Measurements from ENCODE around the gene EPC2. TPM values are rescaled to one million over a fixed set of nuclear protein-coding genes. Genes with fewer than 3 reads are reported as not detected.

The EPC2 gene
- total and polyA plus RNA-seq, 2 of the 8 experiments (the other 6 are each of a cell fraction or from before 2014, with no cell fraction given) = 16.1 to 25.7 TPM

GRCh38 chr2:148634749-148635148 is 9.8 kb upstream of the EPC2 start:
- no peak overlapping the region; a peak in 1 of 4 replicates for H3K4me2 ChIP-seq (ENCODE audit: insufficient read depth in 1 of 2, low read depth in 2 of 2, low read length in 2 of 2)
- H2BK12ac ChIP-seq (ENCODE audit: low read depth, low read length) = no peak overlapping the region
- H4K20me1 ChIP-seq (replicated peaks in 1 of 2; ENCODE audit: control insufficient read depth in 1 of 2, insufficient read depth in 2 of 2, low read length in 2 of 2) = no peaks in the 10 kb centered on the region
- H2BK20ac ChIP-seq (ENCODE audit: low read length) = no peak overlapping the region
- no peak for FAIRE-seq
- no peaks in the 10 kb centered on the region for H3K23me2 ChIP-seq (ENCODE audit: low read depth, low read length)
- H2BK15ac ChIP-seq (ENCODE audit: low read length) = no peak overlapping the region
- no peak overlapping the region for H4K8ac ChIP-seq (ENCODE audit: extremely low read depth, insufficient read depth, low read length)
- no peak overlapping the region for H3K4ac ChIP-seq (replicated peaks; ENCODE audit: insufficient read length, low read depth, low read length)
- H2AFZ ChIP-seq (ENCODE audit: low read length) = no peak overlapping the region
- no peaks in the 10 kb centered on the region for H3K79me1 ChIP-seq (ENCODE audit: low read depth, low read length)
- no peak overlapping the region for H2AK5ac ChIP-seq (ENCODE audit: low read depth, low read length)
- H4K5ac ChIP-seq (ENCODE audit: insufficient read length, low read depth, low read length) = no peak overlapping the region
- no peak overlapping the region for H4K91ac ChIP-seq (replicated peaks; ENCODE audit: insufficient read length, low read length)
- 70% methylated on average over 2 of the region's 2 CpGs; no CpG with 5 or more reads in 1 of the 2 experiments for WGBS, 2 experiments (ENCODE audit: extremely low coverage in 1 of 2, insufficient coverage in 1 of 2, insufficient read length in 1 of 2, insufficient replicate concordance in 2 of 2, low coverage in 1 of 2, low lambda C conversion rate in 2 of 2, missing lambda C conversion rate in 1 of 2)
- DNase-seq (ENCODE audit: low read depth in 1 of 2, low spot score in 2 of 2) = no peak
- no peak overlapping the region for H3K4me3 ChIP-seq (ENCODE audit: extremely low read depth in 1 of 4, insufficient read depth in 2 of 4, low read depth in 3 of 4, low read length in 4 of 4)
- ChIA-PET CTCF (ENCODE audit: partially characterized antibody) (no interaction called here), POLR2A (ENCODE audit: partially characterized antibody) (interaction anchor here (1.4 kb wide), 1 partner anchor 9 kb away, joined by 4 read pairs; no protein-coding TSS in a partner anchor)
- H3K18ac ChIP-seq (ENCODE audit: extremely low read depth, low read length) = no peak overlapping the region
- no peak overlapping the region for H3K27ac ChIP-seq (ENCODE audit: low read depth, low read length)
- H3K9ac ChIP-seq (replicated peaks in 1 of 4; ENCODE audit: extremely low read depth in 1 of 4, low read depth in 3 of 4, low read length in 3 of 4) = no peak overlapping the region
- H3K56ac ChIP-seq (replicated peaks; ENCODE audit: insufficient read length, low read depth, low read length) = no peak overlapping the region
- H3K23ac ChIP-seq (ENCODE audit: insufficient read length) = no peak overlapping the region
- H3K9me3 ChIP-seq (ENCODE audit: insufficient read depth in 2 of 2, low read depth in 1 of 2, low read length in 1 of 2) = no peaks in the 10 kb centered on the region
- no peaks in the 10 kb centered on the region for H3K79me2 ChIP-seq (ENCODE audit: control insufficient read depth in 1 of 2, insufficient read depth in 2 of 2, low read length in 2 of 2)
- H3K14ac ChIP-seq (ENCODE audit: insufficient read length) = no peak overlapping the region
- no peak overlapping the region for H2BK120ac ChIP-seq (replicated peaks; ENCODE audit: low read depth, low read length)
- H3K36me3 ChIP-seq (ENCODE audit: control insufficient read depth in 2 of 4, insufficient read depth in 4 of 4, low read length in 3 of 4) = no peaks in the 10 kb centered on the region
- H3K4me1 ChIP-seq (replicated peaks in 1 of 4; ENCODE audit: control insufficient read depth in 3 of 4, insufficient read depth in 4 of 4, low read length in 3 of 4) = no peaks in the 10 kb centered on the region
- no peak overlapping the region for H2BK5ac ChIP-seq (ENCODE audit: low read depth, low read length)
- no peaks in the 10 kb centered on the region for H3K27me3 ChIP-seq (replicated peaks in 1 of 4; ENCODE audit: control insufficient read depth in 3 of 4, extremely low read depth in 1 of 4, insufficient read depth in 3 of 4, low read length in 3 of 4)
- no peak for TF ChIP-seq TBP (IDR thresholded peaks at IDR 0.05; ENCODE audit: low read depth, low read length)
- TF ChIP-seq KDM1A (IDR thresholded peaks at IDR 0.05; ENCODE audit: borderline replicate concordance, low read length) = no peak
- no peak for TF ChIP-seq SRF (IDR thresholded peaks at IDR 0.05; ENCODE audit: low read depth, low read length)
- TF ChIP-seq CEBPB (IDR thresholded peaks at IDR 0.05; ENCODE audit: low read depth, low read length) = no peak
- TF ChIP-seq RXRA (IDR thresholded peaks at IDR 0.05; ENCODE audit: insufficient read depth, low read depth, low read length) = no peak
- no peak for TF ChIP-seq KDM5A (IDR thresholded peaks at IDR 0.05; ENCODE audit: low read length)
- TF ChIP-seq TEAD4 (IDR thresholded peaks at IDR 0.05; ENCODE audit: low read depth, low read length) = no peak
- no peak for TF ChIP-seq RNF2 (IDR thresholded peaks at IDR 0.05; ENCODE audit: borderline replicate concordance, low read depth, low read length, missing control alignments, poor library complexity, severe bottlenecking)

All from H1 (cell line).